NK-92 treated with Interleukin-12 subunit alpha and Interleukin-12 subunit beta, amount 100 ng/mL, for 24 hours (cell line): Measurements from ENCODE around the gene HOGA1.
"Not testable (repeated sequence)": the region's sequence is repeated elsewhere in the genome, so short reads cannot be mapped to it uniquely, and the experiment has no call there.

ENCODE experiments used
- DNase-seq: peaks from one replicate; lab custom pipeline; 2025; lab: John Stamatoyannopoulos, UW

HOGA1 gene

DNA sequence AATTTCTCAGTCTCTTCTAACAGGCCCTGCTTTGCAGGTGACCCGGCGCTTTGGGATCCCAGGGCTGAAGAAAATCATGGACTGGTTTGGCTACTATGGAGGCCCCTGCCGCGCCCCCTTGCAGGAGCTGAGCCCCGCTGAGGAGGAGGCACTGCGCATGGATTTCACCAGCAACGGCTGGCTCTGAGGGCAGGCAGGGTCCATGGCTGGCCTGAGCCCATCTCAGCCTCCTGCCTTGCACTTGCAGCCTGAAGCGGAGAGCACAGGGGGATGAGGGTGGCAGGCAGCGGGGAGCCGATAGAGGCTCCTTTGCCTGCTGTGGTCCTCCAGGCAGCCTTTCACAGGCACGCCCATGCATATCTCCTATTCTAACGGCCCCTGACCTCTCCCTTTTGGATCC, 27.3 kb downstream of the HOGA1 start:
- no peak for DNase-seq

DNA sequence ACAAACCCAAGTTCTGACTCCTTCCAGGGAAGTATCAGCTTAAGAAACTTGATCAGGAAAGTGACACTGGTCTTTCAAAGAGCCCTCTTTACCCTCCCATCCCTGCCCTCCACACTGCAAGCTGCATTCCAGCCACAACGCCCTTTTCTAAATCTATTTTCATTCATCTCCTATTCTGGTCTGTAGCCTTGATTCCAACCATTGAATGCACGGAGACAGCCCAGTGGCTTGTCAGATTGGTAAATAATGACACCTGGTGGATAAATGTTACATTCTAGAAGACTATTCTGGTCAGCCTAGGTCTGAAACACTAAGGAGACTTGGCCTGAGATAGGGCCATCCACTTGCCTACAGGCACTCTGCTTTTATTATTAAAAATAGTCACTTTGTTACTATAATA, 28.2 kb downstream of the HOGA1 start:
- DNase-seq, result no peak

GRCh38 chr10:97618285-97618684, 34.1 kb downstream of the HOGA1 start:
- DNase-seq, result no peak

- no peak for DNase-seq
Observed at GRCh38 chr10:97618733-97619132, 34.5 kb downstream of the HOGA1 start.

- no peak for DNase-seq
Observed at GRCh38 chr10:97623277-97623676, 39.1 kb downstream of the HOGA1 start.

DNA sequence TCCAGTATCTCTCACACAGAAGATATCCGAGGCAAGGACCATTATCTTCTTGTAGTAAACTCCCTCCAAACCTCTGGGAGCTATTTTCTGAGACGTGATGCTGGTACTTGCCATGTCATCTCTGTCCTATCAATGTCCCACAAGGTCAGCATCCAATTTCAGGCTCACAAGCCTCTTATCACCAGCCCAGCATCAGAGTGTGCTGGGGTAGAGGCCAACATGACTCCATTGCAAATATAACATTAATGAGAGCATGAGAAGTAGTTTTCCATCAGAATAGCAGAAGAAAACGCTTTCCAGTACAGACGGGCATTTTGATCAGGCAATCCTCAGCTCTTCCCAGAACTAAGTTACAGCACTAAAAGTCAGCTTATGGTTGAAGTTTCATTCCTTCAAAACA, 43.5 kb downstream of the HOGA1 start:
- DNase-seq, result no peak

DNA sequence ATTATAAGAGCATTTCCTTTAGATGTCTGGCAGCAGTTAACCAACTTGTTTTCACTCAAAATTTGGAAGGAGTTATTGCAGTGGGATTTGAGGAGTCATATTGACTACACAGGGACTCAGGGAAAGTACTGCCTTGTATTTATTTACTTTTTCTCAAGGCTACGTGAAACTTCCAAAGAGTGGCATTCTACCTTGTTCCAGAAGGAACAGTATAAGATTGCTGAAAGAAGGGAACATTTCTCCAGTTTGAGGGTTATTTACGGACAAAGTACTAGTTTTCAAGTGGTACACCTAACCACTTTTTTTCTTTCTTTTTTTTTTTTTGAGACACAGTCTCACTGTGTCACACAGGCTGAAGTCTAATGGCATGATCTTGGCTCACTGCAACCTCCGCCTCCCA, 44.0 kb downstream of the HOGA1 start:
- DNase-seq, result no peak

GRCh38 chr10:97629289-97629688, 45.1 kb downstream of the HOGA1 start:
- DNase-seq, result no peak

GRCh38 chr10:97631098-97631497, 46.9 kb downstream of the HOGA1 start:
- no peak for DNase-seq

GRCh38 chr10:97632949-97633884, 49.0 kb downstream of the HOGA1 start, which contains the start of gene MORN4:
Gene MORN4 (minus strand): TSS chr10:97633500. CDS start chr10:97619653, 13,847 bp downstream.
- peak; percentile 61 for DNase-seq

- no peak for DNase-seq
Observed at GRCh38 chr10:97633921-97634320, 49.7 kb downstream of the HOGA1 start.

GRCh38 chr10:97635577-97635976, 51.4 kb downstream of the HOGA1 start:
- DNase-seq, result no peak

- DNase-seq, result not testable (repeated sequence)
Observed at GRCh38 chr10:97639090-97639489, 54.9 kb downstream of the HOGA1 start.

- DNase-seq, result peak; percentile 97
Observed at GRCh38 chr10:97640174-97640867, 56.1 kb downstream of the HOGA1 start, which contains the start of gene PI4K2A. Gene PI4K2A (plus strand): TSS chr10:97640671. CDS start chr10:97640743, 72 bp downstream.

- no peak for DNase-seq
Observed at GRCh38 chr10:97640868-97641811, 57.0 kb downstream of the HOGA1 start.

- not testable (repeated sequence) for DNase-seq
Observed at GRCh38 chr10:97642471-97643159, 58.4 kb downstream of the HOGA1 start.

- no peak for DNase-seq
Observed at GRCh38 chr10:97643441-97643985, 59.3 kb downstream of the HOGA1 start.

DNA sequence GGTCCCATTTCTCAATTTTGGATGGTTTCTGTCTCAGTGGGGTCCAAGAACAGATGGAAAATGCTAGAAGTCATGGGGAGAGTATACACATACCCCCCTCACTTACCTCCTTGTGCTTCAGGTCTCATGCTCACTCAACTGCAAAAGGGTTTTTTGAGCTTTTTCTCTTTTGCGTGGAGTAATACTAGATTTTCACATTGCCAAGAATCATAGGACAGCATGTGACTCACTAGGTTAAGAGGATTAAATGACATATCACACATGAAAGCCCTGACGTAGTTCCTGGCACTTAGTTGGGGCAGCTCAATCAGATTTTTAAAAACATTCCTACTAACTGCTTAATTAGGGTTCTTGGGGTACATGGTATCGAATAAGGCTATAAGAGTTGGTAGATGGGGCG, 60.7 kb downstream of the HOGA1 start:
- no peak for DNase-seq

- no peak for DNase-seq
Observed at GRCh38 chr10:97647556-97647955, 63.4 kb downstream of the HOGA1 start.

DNA sequence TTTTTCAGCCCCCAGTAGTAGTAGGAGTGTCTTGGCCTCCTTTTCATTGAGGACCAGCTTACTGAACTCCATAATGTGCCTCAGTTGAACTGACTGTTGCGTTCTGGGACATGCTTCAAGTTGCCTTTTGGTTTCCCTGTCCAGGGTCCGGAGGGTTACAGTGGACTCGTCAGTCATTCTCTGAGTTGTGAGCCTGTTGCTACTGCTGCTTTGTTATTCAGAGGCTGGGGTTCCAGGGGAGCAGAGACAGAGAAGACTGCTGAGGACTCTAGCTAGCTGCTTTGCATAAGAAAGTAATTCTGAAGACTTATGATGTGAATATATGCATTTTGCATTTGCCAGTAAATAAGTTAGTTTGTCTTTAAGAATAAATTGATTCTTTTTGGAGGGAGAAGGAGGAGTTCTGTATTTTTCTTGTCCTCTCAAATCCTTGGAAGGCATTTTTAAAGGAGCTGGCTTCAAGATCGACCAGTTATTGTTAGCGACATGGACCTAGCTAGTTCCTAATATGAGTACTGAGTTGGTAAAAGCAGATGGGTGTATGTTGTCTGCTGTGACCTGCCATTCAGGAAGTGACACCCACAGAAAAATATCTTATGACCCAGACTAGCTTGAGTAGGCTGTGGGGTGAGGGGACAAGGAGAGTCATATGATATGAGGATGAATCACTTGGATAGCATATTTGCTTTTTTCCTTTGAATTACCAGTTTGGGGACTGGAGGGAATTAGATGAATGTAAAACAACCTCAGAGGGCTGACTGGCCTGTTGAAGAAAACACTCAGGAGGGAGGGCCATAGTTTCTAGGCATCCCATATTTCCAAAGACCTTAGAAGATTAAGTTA, 64.6 kb downstream of the HOGA1 start:
- peak; percentile 27 for DNase-seq
